ENCODE results near the gene ERP29.
"Not testable (repeated sequence)": the region's sequence is repeated elsewhere in the genome, so short reads cannot be mapped to it uniquely, and the experiment has no call there.

The ERP29 gene

GRCh38 chr12:111992464-111992863 lies 20.8 kb upstream of the ERP29 start:
- in situ Hi-C loops (cut with HindIII; ENCODE audit: low sequenced_read_pairs) = no loop called here
- no peak for TF ChIP-seq CTCF (IDR thresholded peaks at IDR 0.05; ENCODE audit: low read depth, low read length, missing control alignments)
- H3K4me3 ChIP-seq (ENCODE audit: low read depth, low read length) = no peak overlapping the region
- DNase-seq (ENCODE audit: low read depth) = no peak

- in situ Hi-C loops (cut with HindIII; ENCODE audit: low sequenced_read_pairs) = no loop called here
- no peak for DNase-seq (ENCODE audit: low read depth)
- no peak for TF ChIP-seq CTCF (IDR thresholded peaks at IDR 0.05; ENCODE audit: low read depth, low read length, missing control alignments)
- H3K4me3 ChIP-seq (ENCODE audit: low read depth, low read length) = no peak overlapping the region
Observed at GRCh38 chr12:111993292-111994150, 19.7 kb upstream of the ERP29 start.

- in situ Hi-C loops (cut with HindIII; ENCODE audit: low sequenced_read_pairs); DNase-seq (ENCODE audit: low read depth); H3K4me3 ChIP-seq (ENCODE audit: low read depth, low read length): not testable (repeated sequence)
Observed at GRCh38 chr12:111994211-111995111, 18.8 kb upstream of the ERP29 start.

- no peak for TF ChIP-seq CTCF (IDR thresholded peaks at IDR 0.05; ENCODE audit: low read depth, low read length, missing control alignments)
- DNase-seq (ENCODE audit: low read depth) = no peak
- H3K4me3 ChIP-seq (ENCODE audit: low read depth, low read length) = no peak overlapping the region
- in situ Hi-C loops (cut with HindIII; ENCODE audit: low sequenced_read_pairs) = no loop called here
Observed at GRCh38 chr12:111995782-111996480, 17.3 kb upstream of the ERP29 start.

GRCh38 chr12:111997300-111997699 lies 15.9 kb upstream of the ERP29 start:
- H3K4me3 ChIP-seq (ENCODE audit: low read depth, low read length) = no peak overlapping the region
- no peak for TF ChIP-seq CTCF (IDR thresholded peaks at IDR 0.05; ENCODE audit: low read depth, low read length, missing control alignments)
- in situ Hi-C loops (cut with HindIII; ENCODE audit: low sequenced_read_pairs) = no loop called here
- DNase-seq (ENCODE audit: low read depth) = no peak

- in situ Hi-C loops (cut with HindIII; ENCODE audit: low sequenced_read_pairs) = no loop called here
- no peak for DNase-seq (ENCODE audit: low read depth)
- no peak overlapping the region for H3K4me3 ChIP-seq (ENCODE audit: low read depth, low read length)
- TF ChIP-seq CTCF (IDR thresholded peaks at IDR 0.05; ENCODE audit: low read depth, low read length, missing control alignments) = no peak
Observed at GRCh38 chr12:111998015-111998414, 15.2 kb upstream of the ERP29 start.

- DNase-seq (ENCODE audit: low read depth); in situ Hi-C loops (cut with HindIII; ENCODE audit: low sequenced_read_pairs); H3K4me3 ChIP-seq (ENCODE audit: low read depth, low read length): not testable (repeated sequence)
Observed at GRCh38 chr12:111999129-111999528, 14.1 kb upstream of the ERP29 start.

Data from astrocyte of the cerebellum (primary cell).